HEK293 (cell line): ENCODE measurements around the gene AFF1.

Source experiments
- CTCF ChIA-PET: fragments of 350-600 bp; formaldehyde crosslinking; extraction: SDS; loops from one replicate; lab custom pipeline; 2021; ENCODE audit warnings: antibody characterized with exemption; lab: Yijun Ruan, JAX
- POLR2A ChIA-PET: fragments of 300-600 bp; formaldehyde crosslinking; extraction: SDS; loops from one replicate; lab custom pipeline; 2020; ENCODE audit warnings: antibody characterized with exemption, inconsistent platforms; lab: Yijun Ruan, JAX
- H3K27ac ChIP-seq: fragments of 200-500 bp; sonication (Bioruptor generic); 2 replicates; pipeline ENCODE4 v1.5.1; 2014; ENCODE audit warnings: low read depth, low read length, control low read depth, inconsistent platforms; ENCODE audit errors: extremely low read depth
- H3K36me3 ChIP-seq, 2 experiments: fragments of 200-500 bp in 1 of 2; sonication (Bioruptor generic) in 1 of 2; 1 replicate in 1 of 2; 2 replicates in 1 of 2; pipeline ENCODE4 v1.5.1; 2014 to 2017; ENCODE audit warnings: inconsistent platforms in 2 of 2, low read length in 2 of 2; ENCODE audit not compliant: control insufficient read depth in 2 of 2, insufficient read depth in 1 of 2
- H3K4me1 ChIP-seq: fragments of 200-500 bp; sonication (Bioruptor generic); 2 replicates; pipeline ENCODE4 v1.5.1; 2014; ENCODE audit warnings: mild to moderate bottlenecking, low read length, inconsistent platforms; ENCODE audit not compliant: control insufficient read depth, insufficient read depth
- H3K4me3 ChIP-seq: 2 replicates; pipeline ENCODE4 v1.5.1; 2011; ENCODE audit warnings: low read depth, mild to moderate bottlenecking, control low read depth, low read length, moderate library complexity
- H3K9me3 ChIP-seq: fragments of 200-500 bp; sonication (Bioruptor generic); 2 replicates; pipeline ENCODE4 v1.5.1; 2014; ENCODE audit warnings: low read depth, low read length, inconsistent platforms; ENCODE audit not compliant: control insufficient read depth, insufficient read depth
- KLF16 ChIP-seq: fragments of 450-650 bp; formaldehyde crosslinking; IDR thresholded peaks from 2 replicates; pipeline ENCODE4 v1.5.1; 2017; ENCODE audit warnings: missing biosample characterization, missing genetic modification characterization
- SALL2 ChIP-seq: fragments of 450-650 bp; formaldehyde crosslinking; IDR thresholded peaks from 2 replicates; pipeline ENCODE4 v1.5.0; 2017; ENCODE audit warnings: missing biosample characterization, mild to moderate bottlenecking, missing genetic modification characterization, borderline replicate concordance
- SCRT2 ChIP-seq: fragments of 450-650 bp; formaldehyde crosslinking; IDR thresholded peaks from 2 replicates; pipeline ENCODE4 v1.5.1; 2016; ENCODE audit warnings: missing biosample characterization, missing genetic modification characterization
- TCF7L2 ChIP-seq: IDR thresholded peaks from 2 replicates; pipeline ENCODE4 v1.6.1; 2011; ENCODE audit warnings: low read depth, mild to moderate bottlenecking, inconsistent platforms, low read length, moderate library complexity, borderline replicate concordance
- ZNF140 ChIP-seq: fragments of 450-650 bp; formaldehyde crosslinking; IDR thresholded peaks from 2 replicates; pipeline ENCODE4 v1.5.1; 2016; ENCODE audit warnings: missing biosample characterization, missing genetic modification characterization
- ZNF26 ChIP-seq: fragments of 450-650 bp; formaldehyde crosslinking; IDR thresholded peaks from 2 replicates; pipeline ENCODE4 v1.5.1; 2016; ENCODE audit warnings: missing biosample characterization, missing genetic modification characterization
- ZNF404 ChIP-seq: fragments of 450-650 bp; formaldehyde crosslinking; IDR thresholded peaks from 2 replicates; pipeline ENCODE4 v1.5.1; 2017; ENCODE audit warnings: missing biosample characterization, missing genetic modification characterization
- ZNF654 ChIP-seq: fragments of 450-650 bp; formaldehyde crosslinking; IDR thresholded peaks from 2 replicates; pipeline ENCODE4 v1.5.1; 2016; ENCODE audit warnings: low read depth, missing biosample characterization, missing genetic modification characterization
- ZNF660 ChIP-seq: fragments of 450-650 bp; IDR thresholded peaks from 2 replicates; pipeline ENCODE4 v1.5.1; 2018; ENCODE audit warnings: missing biosample characterization, mild to moderate bottlenecking, missing genetic modification characterization
- TF ChIP-seq, protein P1 (sequence below): fragments of 450-650 bp; formaldehyde crosslinking; IDR thresholded peaks from 2 replicates; pipeline ENCODE4 v1.5.1; 2017; ENCODE audit warnings: missing biosample characterization, missing genetic modification characterization
- TF ChIP-seq, protein P2 (sequence below): fragments of 450-650 bp; formaldehyde crosslinking; IDR thresholded peaks from 2 replicates; pipeline ENCODE4 v1.5.1; 2017; ENCODE audit warnings: missing biosample characterization, missing genetic modification characterization
- TF ChIP-seq, protein P3 (sequence below): fragments of 450-650 bp; formaldehyde crosslinking; IDR thresholded peaks from 2 replicates; pipeline ENCODE4 v1.5.1; 2016; ENCODE audit warnings: missing biosample characterization, missing genetic modification characterization

The AFF1 gene

DNA sequence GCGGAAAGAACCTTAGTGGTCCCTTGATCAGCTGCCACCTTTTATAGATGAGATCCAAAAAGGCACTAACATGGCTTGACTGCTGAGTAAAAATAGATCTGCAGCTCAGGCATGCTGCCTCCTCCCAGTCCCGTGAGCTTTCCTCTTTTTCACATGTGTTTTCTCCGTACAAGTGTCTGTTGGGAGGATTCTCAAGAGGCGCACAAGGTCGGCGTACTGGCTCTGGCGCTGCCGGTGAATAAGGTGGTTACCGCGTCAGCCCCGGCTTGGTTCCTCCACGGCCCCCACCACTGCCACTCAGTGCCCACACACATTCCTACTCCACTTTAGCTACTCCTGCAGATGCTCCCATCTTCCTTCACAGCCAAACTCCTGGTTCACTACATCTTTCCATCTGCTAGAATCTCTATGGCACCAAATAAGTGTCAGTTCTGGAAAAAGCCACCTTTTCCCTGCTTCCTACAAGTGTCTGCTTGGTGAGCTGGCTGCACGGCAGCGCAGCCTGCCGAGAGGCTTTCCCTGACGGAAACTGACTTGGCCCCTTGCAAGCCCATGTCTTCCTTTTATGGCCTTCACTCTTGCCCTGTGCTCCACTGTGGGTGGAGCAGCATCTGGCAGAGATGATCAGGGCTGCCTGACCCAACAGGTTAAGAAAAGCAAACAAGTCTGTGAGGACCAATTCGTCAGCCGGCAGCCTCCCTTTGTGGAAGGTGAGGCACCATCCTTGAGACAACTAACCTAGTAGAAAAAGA is 185.8 kb downstream of the AFF1 start:
- ChIA-PET CTCF (no interaction called here), POLR2A (no interaction called here)
- Histone ChIP-seq H3K36me3 (peaks cover 0 to 39% of the 10 kb centered on the region in 2 experiments; a peak in 1 of 3 replicates), H3K9me3 (no peaks in the 10 kb centered on the region), H3K27ac (no peak overlapping the region), H3K4me3 (no peak overlapping the region), H3K4me1 (no peaks in the 10 kb centered on the region)
- TF ChIP-seq SALL2 = no peak
- no peak for TF ChIP-seq ZNF26
- no peak for TF ChIP-seq ZNF654 (tag by site-specific recombination)
- TF ChIP-seq TCF7L2 = no peak
- TF ChIP-seq, protein P1, sequence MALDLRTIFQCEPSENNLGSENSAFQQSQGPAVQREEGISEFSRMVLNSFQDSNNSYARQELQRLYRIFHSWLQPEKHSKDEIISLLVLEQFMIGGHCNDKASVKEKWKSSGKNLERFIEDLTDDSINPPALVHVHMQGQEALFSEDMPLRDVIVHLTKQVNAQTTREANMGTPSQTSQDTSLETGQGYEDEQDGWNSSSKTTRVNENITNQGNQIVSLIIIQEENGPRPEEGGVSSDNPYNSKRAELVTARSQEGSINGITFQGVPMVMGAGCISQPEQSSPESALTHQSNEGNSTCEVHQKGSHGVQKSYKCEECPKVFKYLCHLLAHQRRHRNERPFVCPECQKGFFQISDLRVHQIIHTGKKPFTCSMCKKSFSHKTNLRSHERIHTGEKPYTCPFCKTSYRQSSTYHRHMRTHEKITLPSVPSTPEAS (tag by site-specific recombination) = no peak
- peak; percentile 83 for TF ChIP-seq SCRT2 (tag by site-specific recombination)

DNA sequence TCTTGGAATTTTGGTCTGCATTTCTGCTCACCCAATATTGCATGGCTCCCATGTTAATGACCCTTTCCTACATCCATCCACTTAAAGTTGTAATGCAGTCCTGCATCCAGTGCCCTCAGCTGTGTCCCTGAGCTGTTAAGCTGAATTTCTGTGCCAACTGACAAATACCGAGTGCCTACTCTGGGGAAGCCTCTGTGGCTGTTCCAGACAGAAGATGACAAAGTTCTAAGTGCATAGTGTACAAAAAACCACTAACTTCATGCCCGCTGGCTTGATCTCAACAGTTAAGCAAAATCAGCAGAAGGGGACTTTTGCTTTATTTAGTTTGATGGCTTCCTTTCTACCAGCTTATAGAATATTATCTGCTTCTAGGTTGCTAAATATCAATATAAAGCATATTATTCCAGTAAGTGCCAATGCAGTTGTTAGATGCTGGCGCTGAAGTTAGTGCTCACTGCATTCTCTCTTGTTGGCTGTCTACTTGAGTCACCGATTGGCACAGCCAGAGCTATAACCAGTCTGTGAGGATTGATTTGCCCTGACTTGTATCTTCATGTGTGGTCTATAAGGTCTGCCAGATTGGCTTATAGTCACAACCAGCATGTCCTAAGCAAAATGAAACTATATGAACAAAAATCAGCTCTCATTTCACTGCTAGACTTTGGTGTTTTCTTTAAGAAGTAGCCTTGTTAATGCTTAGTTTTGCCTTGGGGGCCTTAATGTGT is 186.7 kb downstream of the AFF1 start:
- Histone ChIP-seq H3K9me3 (no peaks in the 10 kb centered on the region), H3K4me3 (no peak overlapping the region), H3K4me1 (no peaks in the 10 kb centered on the region), H3K27ac (no peak overlapping the region), H3K36me3 (peaks cover 0 to 41% of the 10 kb centered on the region in 2 experiments; a peak in 1 of 3 replicates)
- ChIA-PET POLR2A (no interaction called here), CTCF (interaction anchor here (0.7 kb wide), 1 partner anchor 199 kb away, joined by 3 read pairs; no protein-coding TSS in a partner anchor)
- TF ChIP-seq ZNF660 (no peak), KLF16 (no peak)
- TF ChIP-seq, protein P2, sequence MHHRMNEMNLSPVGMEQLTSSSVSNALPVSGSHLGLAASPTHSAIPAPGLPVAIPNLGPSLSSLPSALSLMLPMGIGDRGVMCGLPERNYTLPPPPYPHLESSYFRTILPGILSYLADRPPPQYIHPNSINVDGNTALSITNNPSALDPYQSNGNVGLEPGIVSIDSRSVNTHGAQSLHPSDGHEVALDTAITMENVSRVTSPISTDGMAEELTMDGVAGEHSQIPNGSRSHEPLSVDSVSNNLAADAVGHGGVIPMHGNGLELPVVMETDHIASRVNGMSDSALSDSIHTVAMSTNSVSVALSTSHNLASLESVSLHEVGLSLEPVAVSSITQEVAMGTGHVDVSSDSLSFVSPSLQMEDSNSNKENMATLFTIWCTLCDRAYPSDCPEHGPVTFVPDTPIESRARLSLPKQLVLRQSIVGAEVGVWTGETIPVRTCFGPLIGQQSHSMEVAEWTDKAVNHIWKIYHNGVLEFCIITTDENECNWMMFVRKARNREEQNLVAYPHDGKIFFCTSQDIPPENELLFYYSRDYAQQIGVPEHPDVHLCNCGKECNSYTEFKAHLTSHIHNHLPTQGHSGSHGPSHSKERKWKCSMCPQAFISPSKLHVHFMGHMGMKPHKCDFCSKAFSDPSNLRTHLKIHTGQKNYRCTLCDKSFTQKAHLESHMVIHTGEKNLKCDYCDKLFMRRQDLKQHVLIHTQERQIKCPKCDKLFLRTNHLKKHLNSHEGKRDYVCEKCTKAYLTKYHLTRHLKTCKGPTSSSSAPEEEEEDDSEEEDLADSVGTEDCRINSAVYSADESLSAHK = no peak
- TF ChIP-seq, protein P3, sequence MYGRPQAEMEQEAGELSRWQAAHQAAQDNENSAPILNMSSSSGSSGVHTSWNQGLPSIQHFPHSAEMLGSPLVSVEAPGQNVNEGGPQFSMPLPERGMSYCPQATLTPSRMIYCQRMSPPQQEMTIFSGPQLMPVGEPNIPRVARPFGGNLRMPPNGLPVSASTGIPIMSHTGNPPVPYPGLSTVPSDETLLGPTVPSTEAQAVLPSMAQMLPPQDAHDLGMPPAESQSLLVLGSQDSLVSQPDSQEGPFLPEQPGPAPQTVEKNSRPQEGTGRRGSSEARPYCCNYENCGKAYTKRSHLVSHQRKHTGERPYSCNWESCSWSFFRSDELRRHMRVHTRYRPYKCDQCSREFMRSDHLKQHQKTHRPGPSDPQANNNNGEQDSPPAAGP (tag by site-specific recombination) = no peak

GRCh38 chr4:87122252-87122651 is 187.4 kb downstream of the AFF1 start:
- H3K36me3 ChIP-seq = peaks cover 0 to 41% of the 10 kb centered on the region in 2 experiments; a peak in 2 of 3 replicates
- H3K9me3 ChIP-seq = no peaks in the 10 kb centered on the region
- ChIA-PET POLR2A (no interaction called here), CTCF (interaction anchor here (0.7 kb wide), 1 partner anchor 200 kb away, joined by 3 read pairs; no protein-coding TSS in a partner anchor)
- no peak overlapping the region for H3K4me3 ChIP-seq
- TF ChIP-seq ZNF140 (no peak), ZNF404 (tag by site-specific recombination) (no peak)
- H3K27ac ChIP-seq = no peak overlapping the region
- H3K4me1 ChIP-seq = no peaks in the 10 kb centered on the region
